T-helper 2 cell treated with Interferon-gamma antibody and Interleukin-4, amounts not matched to agents 5 μg/mL and 100 μg/mL, for 36 hours (primary cell): ENCODE measurements around the gene SP9.

Experiments
- DNase-seq: peaks from one replicate; pipeline ENCODE4 v3.0.0; 2021; ENCODE audit warnings: low spot score
- H3K27ac Mint-ChIP-seq: one replicate; pipeline ENCODE4 v1.8.0; 2021; ENCODE audit warnings: mild to moderate bottlenecking, mixed read lengths
- H3K27me3 Mint-ChIP-seq: one replicate; pipeline ENCODE4 v1.8.0; 2021; ENCODE audit warnings: low read depth, mixed read lengths
- H3K36me3 Mint-ChIP-seq: one replicate; pipeline ENCODE4 v1.8.0; 2021; ENCODE audit warnings: low read depth, mixed read lengths
- H3K4me1 Mint-ChIP-seq: one replicate; pipeline ENCODE4 v1.8.0; 2021; ENCODE audit warnings: low read depth, mixed read lengths
- H3K4me3 Mint-ChIP-seq: one replicate; pipeline ENCODE4 v1.8.0; 2022; ENCODE audit warnings: mild to moderate bottlenecking, moderate library complexity, mixed read lengths
- H3K9me3 Mint-ChIP-seq: one replicate; pipeline ENCODE4 v1.8.0; 2021; ENCODE audit warnings: mixed read lengths

The SP9 gene

DNA sequence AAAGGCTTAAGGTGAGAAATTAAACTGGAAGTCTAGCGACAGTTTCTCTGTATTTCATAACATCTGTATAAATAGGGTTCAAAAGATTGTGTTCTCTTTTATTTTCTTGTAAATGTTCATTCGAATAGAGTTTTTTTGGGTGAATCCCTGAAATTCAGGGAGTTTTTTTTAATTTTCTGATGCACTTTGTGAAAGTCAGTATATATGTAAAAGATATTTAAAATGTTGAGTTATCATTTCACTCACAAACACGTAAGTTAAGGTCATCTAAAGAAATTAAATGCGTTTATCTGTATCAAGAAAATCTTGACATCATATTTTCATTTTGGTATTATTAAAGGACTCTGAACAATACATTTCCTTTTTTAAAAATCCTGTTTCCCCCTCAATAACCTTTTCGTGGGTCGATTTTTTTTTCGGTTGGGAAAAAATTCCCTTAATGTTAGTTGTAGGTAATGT lies 3.4 kb downstream of the SP9 start:
- no peaks in the 10 kb centered on the region for H3K9me3 Mint-ChIP-seq
- no peaks in the 10 kb centered on the region for H3K36me3 Mint-ChIP-seq
- peaks cover 31% of the 10 kb centered on the region for H3K4me1 Mint-ChIP-seq
- H3K4me3 Mint-ChIP-seq: peak overlapping the region; percentile 80
- H3K27me3 Mint-ChIP-seq: peaks cover 64% of the 10 kb centered on the region
- no peak overlapping the region for H3K27ac Mint-ChIP-seq
- no peak for DNase-seq

GRCh38 chr2:174338671-174339560 lies 4.2 kb downstream of the SP9 start:
- no peak overlapping the region for H3K4me3 Mint-ChIP-seq
- no peak overlapping the region for H3K27ac Mint-ChIP-seq
- H3K36me3 Mint-ChIP-seq: no peaks in the 10 kb centered on the region
- H3K4me1 Mint-ChIP-seq: peaks cover 31% of the 10 kb centered on the region
- H3K27me3 Mint-ChIP-seq: peaks cover 62% of the 10 kb centered on the region
- H3K9me3 Mint-ChIP-seq: no peaks in the 10 kb centered on the region
- DNase-seq: no peak

GRCh38 chr2:174339561-174340399 lies 5.0 kb downstream of the SP9 start:
- Mint-ChIP-seq H3K4me3 (peak overlapping the region; percentile 29), H3K9me3 (no peaks in the 10 kb centered on the region), H3K27ac (no peak overlapping the region), H3K4me1 (peaks cover 33% of the 10 kb centered on the region), H3K36me3 (no peaks in the 10 kb centered on the region), H3K27me3 (peaks cover 64% of the 10 kb centered on the region)
- no peak for DNase-seq

- no peak overlapping the region for H3K4me3 Mint-ChIP-seq
- peaks cover 66% of the 10 kb centered on the region for H3K27me3 Mint-ChIP-seq
- H3K4me1 Mint-ChIP-seq: peaks cover 29% of the 10 kb centered on the region
- H3K27ac Mint-ChIP-seq: no peak overlapping the region
- no peaks in the 10 kb centered on the region for H3K36me3 Mint-ChIP-seq
- no peaks in the 10 kb centered on the region for H3K9me3 Mint-ChIP-seq
- DNase-seq: no peak
Measured at GRCh38 chr2:174340400-174341292, 5.9 kb downstream of the SP9 start.

GRCh38 chr2:174341293-174341994 lies 6.7 kb downstream of the SP9 start:
- H3K4me1 Mint-ChIP-seq: peaks cover 29% of the 10 kb centered on the region
- peak overlapping the region; percentile 69 for H3K4me3 Mint-ChIP-seq
- H3K9me3 Mint-ChIP-seq: no peaks in the 10 kb centered on the region
- H3K27me3 Mint-ChIP-seq: peaks cover 66% of the 10 kb centered on the region
- H3K36me3 Mint-ChIP-seq: no peaks in the 10 kb centered on the region
- peak overlapping the region; percentile 86 for H3K27ac Mint-ChIP-seq
- DNase-seq: peak; percentile 78

- Mint-ChIP-seq H3K27me3 (peaks cover 68% of the 10 kb centered on the region), H3K4me1 (peaks cover 29% of the 10 kb centered on the region), H3K4me3 (peak overlapping the region; percentile 56), H3K27ac (no peak overlapping the region), H3K9me3 (no peaks in the 10 kb centered on the region), H3K36me3 (no peaks in the 10 kb centered on the region)
- no peak for DNase-seq
Measured at GRCh38 chr2:174341995-174342685, 7.4 kb downstream of the SP9 start.

- Mint-ChIP-seq H3K4me1 (peaks cover 26% of the 10 kb centered on the region), H3K27me3 (peaks cover 65% of the 10 kb centered on the region), H3K9me3 (no peaks in the 10 kb centered on the region), H3K27ac (peak overlapping the region; percentile 24), H3K36me3 (no peaks in the 10 kb centered on the region), H3K4me3 (peak overlapping the region; percentile 56)
- no peak for DNase-seq
Measured at GRCh38 chr2:174342686-174343342, 8.1 kb downstream of the SP9 start.

DNA sequence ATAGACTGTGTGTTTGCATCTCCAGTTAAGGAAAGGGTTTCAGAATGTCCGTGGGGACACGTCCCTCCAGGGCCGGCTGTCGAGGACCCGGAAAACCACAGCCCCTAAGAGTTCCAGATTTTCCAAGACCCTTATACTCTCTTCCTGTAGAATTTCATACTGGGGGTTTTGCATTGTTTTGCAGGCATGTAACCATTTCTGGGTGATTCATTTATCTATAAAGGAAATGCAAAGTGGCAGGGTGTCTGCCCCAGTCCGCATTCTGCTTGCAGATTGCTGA lies 8.5 kb downstream of the SP9 start:
- DNase-seq: no peak
- peak overlapping the region; percentile 35 for H3K4me3 Mint-ChIP-seq
- peaks cover 25% of the 10 kb centered on the region for H3K4me1 Mint-ChIP-seq
- H3K36me3 Mint-ChIP-seq: peaks cover under 1% of the 10 kb centered on the region
- H3K9me3 Mint-ChIP-seq: no peaks in the 10 kb centered on the region
- H3K27me3 Mint-ChIP-seq: peaks cover 61% of the 10 kb centered on the region
- H3K27ac Mint-ChIP-seq: peak overlapping the region; percentile 24

- H3K27me3 Mint-ChIP-seq: peaks cover 56% of the 10 kb centered on the region
- peaks cover 25% of the 10 kb centered on the region for H3K4me1 Mint-ChIP-seq
- no peaks in the 10 kb centered on the region for H3K9me3 Mint-ChIP-seq
- peaks cover 6% of the 10 kb centered on the region for H3K36me3 Mint-ChIP-seq
- peak overlapping the region; percentile 35 for H3K4me3 Mint-ChIP-seq
- DNase-seq: no peak
- no peak overlapping the region for H3K27ac Mint-ChIP-seq
Measured at GRCh38 chr2:174343623-174344455, 9.1 kb downstream of the SP9 start.

- peaks cover 46% of the 10 kb centered on the region for H3K27me3 Mint-ChIP-seq
- peaks cover 8% of the 10 kb centered on the region for H3K36me3 Mint-ChIP-seq
- DNase-seq: no peak
- peak overlapping the region; percentile 39 for H3K27ac Mint-ChIP-seq
- H3K4me3 Mint-ChIP-seq: no peak overlapping the region
- H3K9me3 Mint-ChIP-seq: no peaks in the 10 kb centered on the region
- H3K4me1 Mint-ChIP-seq: peaks cover 22% of the 10 kb centered on the region
Measured at GRCh38 chr2:174344716-174345461, 10.1 kb downstream of the SP9 start.

GRCh38 chr2:174350018-174350417 lies 15.3 kb downstream of the SP9 start:
- Mint-ChIP-seq H3K36me3 (peaks cover 8% of the 10 kb centered on the region), H3K27me3 (peaks cover 8% of the 10 kb centered on the region), H3K27ac (no peak overlapping the region), H3K9me3 (no peaks in the 10 kb centered on the region), H3K4me1 (no peaks in the 10 kb centered on the region), H3K4me3 (no peak overlapping the region)
- no peak for DNase-seq
